Mesodermal cell (in vitro differentiated cells): Measurements from ENCODE around the gene SLC25A12.

Experiments used
- H3K27ac ChIP-seq: 2 replicates; pipeline ENCODE4 v1.7.0; 2013; ENCODE audit warnings: mild to moderate bottlenecking, low read depth, low read length, moderate library complexity; ENCODE audit not compliant: severe bottlenecking
- H3K36me3 ChIP-seq: 2 replicates; pipeline ENCODE4 v1.7.1; 2013; ENCODE audit warnings: mild to moderate bottlenecking, low read length, moderate library complexity; ENCODE audit not compliant: control insufficient read depth, insufficient read depth
- H3K4me1 ChIP-seq: one replicate; pipeline ENCODE4 v1.7.1; 2013; ENCODE audit warnings: mild to moderate bottlenecking, low read length; ENCODE audit not compliant: insufficient read depth, control insufficient read depth, poor library complexity, severe bottlenecking
- H3K4me3 ChIP-seq: 2 replicates; pipeline ENCODE4 v1.7.0; 2013; ENCODE audit warnings: low read length, control low read depth, mild to moderate bottlenecking; ENCODE audit not compliant: insufficient read depth, poor library complexity, severe bottlenecking; ENCODE audit errors: extremely low read depth
- H3K9me3 ChIP-seq: 2 replicates; pipeline ENCODE4 v1.7.1; 2013; ENCODE audit warnings: mild to moderate bottlenecking, low read length, moderate library complexity; ENCODE audit not compliant: control insufficient read depth
- WGBS, 2 experiments: methylation state at CpG; one replicate each; pipeline ENCODE4 v1.1.5; 2013; ENCODE audit warnings: missing lambda C conversion rate in 2 of 2; ENCODE audit not compliant: insufficient coverage in 2 of 2; 5-methylcytosine and 5-hydroxymethylcytosine counted together

The SLC25A12 gene

GRCh38 chr2:171858397-171858958, 35.6 kb downstream of the SLC25A12 start:
- Histone ChIP-seq H3K9me3 (no peaks in the 10 kb centered on the region), H3K36me3 (no peaks in the 10 kb centered on the region), H3K4me3 (no peak overlapping the region), H3K4me1 (no peaks in the 10 kb centered on the region), H3K27ac (no peak overlapping the region)
- 60% methylated on average over 1 of the region's 2 CpGs; no CpG with 5 or more reads in 1 of the 2 experiments for WGBS, 2 experiments

DNA sequence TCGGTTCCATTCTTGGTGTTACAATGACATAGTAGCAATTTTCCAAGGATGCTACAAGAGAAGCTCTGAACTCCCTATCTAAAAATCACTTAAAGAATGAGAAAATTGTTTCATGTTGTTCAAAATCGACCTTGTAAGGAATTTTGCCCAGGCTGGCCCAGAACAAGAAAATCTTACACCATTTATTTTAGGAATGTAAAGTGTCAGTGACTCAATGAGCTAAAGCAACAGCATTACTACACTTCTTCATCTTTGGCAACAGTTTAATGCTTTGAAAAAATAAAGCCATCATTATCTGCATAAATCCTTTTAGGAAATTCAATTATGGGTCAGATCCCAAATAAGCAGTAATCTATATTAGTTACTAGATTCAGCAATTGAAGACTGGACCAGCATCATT, 38.6 kb downstream of the SLC25A12 start:
- no peaks in the 10 kb centered on the region for H3K4me1 ChIP-seq
- no peaks in the 10 kb centered on the region for H3K36me3 ChIP-seq
- H3K4me3 ChIP-seq: no peak overlapping the region
- H3K9me3 ChIP-seq: no peaks in the 10 kb centered on the region
- no peak overlapping the region for H3K27ac ChIP-seq
- WGBS, 2 experiments: no CpG with 5 or more reads among the region's 2 CpGs

DNA sequence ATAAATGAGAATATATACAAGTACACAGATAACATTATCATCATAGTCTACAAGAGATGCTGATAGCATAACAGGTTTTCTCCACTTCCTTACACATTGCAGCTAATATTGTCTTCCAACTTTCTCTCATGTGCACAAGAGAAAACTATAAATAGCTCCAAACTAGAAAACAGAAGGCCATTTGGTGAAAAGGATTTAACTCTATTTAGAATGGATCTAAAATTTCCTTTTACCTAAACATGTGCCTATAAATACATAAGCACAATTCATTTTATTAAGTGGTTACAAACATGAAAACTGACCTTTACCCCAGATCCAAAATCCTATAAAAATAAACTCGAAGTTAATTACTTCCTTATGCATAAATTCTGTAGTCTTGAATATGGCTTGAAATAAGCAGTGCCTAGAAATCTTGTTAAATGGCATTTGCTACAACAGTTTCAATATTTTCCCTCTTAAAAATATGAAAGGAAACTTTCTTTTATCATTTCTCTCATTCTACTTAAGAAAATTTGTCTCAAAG, 41.6 kb downstream of the SLC25A12 start:
- Histone ChIP-seq H3K36me3 (no peaks in the 10 kb centered on the region), H3K9me3 (no peaks in the 10 kb centered on the region), H3K4me3 (no peak overlapping the region), H3K4me1 (no peaks in the 10 kb centered on the region), H3K27ac (no peak overlapping the region)
- no CpG with 5 or more reads among the region's 1 CpG for WGBS, 2 experiments

- WGBS, 2 experiments: 83 to 100% methylated on average over 1 of the region's 2 CpGs
- Histone ChIP-seq H3K27ac (no peak overlapping the region), H3K36me3 (no peaks in the 10 kb centered on the region), H3K9me3 (no peaks in the 10 kb centered on the region), H3K4me3 (no peak overlapping the region), H3K4me1 (no peaks in the 10 kb centered on the region)
These were observed 46.4 kb downstream of the SLC25A12 start for GRCh38 chr2:171847627-171848026.

- no peaks in the 10 kb centered on the region for H3K9me3 ChIP-seq
- H3K36me3 ChIP-seq: no peaks in the 10 kb centered on the region
- no peak overlapping the region for H3K4me3 ChIP-seq
These were observed 47.1 kb downstream of the SLC25A12 start for GRCh38 chr2:171846894-171847293.

GRCh38 chr2:171841996-171842395, 52.0 kb downstream of the SLC25A12 start:
- WGBS, 2 experiments: no CpG with 5 or more reads among the region's 2 CpGs
- H3K4me1 ChIP-seq: no peaks in the 10 kb centered on the region
- H3K4me3 ChIP-seq: no peak overlapping the region
- no peaks in the 10 kb centered on the region for H3K9me3 ChIP-seq
- H3K36me3 ChIP-seq: peaks cover under 1% of the 10 kb centered on the region
- no peak overlapping the region for H3K27ac ChIP-seq

More at GRCh38 chr2:171846894-171847293, 47.1 kb downstream of the SLC25A12 start:
- Histone ChIP-seq H3K27ac (no peak overlapping the region), H3K4me1 (no peaks in the 10 kb centered on the region)

DNA sequence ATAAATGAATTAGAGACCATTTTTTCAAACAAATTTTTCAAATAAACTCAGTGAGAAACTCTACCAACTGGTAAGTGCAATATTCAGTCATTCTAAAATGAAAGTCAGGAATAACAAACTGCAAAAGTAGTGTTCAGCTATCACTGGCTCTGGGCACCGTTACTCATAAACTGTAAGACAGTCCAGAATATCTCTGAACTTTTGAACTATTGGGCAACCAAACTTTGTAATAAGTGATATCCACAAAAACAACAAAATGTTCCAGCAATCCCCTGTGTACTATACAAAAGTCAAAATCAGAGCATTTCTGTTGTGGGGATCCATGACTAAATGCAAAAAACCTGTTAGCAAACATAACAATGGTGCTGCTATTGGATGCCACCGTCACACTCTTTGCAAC, 56.3 kb downstream of the SLC25A12 start:
- no peak overlapping the region for H3K4me3 ChIP-seq
- no peak overlapping the region for H3K27ac ChIP-seq
- no peaks in the 10 kb centered on the region for H3K4me1 ChIP-seq
- WGBS, 2 experiments: 0% methylated on average over 1 of the region's 2 CpGs
- peaks cover 8% of the 10 kb centered on the region for H3K9me3 ChIP-seq
- peaks cover 37% of the 10 kb centered on the region for H3K36me3 ChIP-seq

GRCh38 chr2:171836146-171836910, 57.7 kb downstream of the SLC25A12 start:
- Histone ChIP-seq H3K9me3 (peaks cover 19% of the 10 kb centered on the region), H3K27ac (no peak overlapping the region), H3K36me3 (peaks cover 50% of the 10 kb centered on the region), H3K4me1 (no peaks in the 10 kb centered on the region), H3K4me3 (no peak overlapping the region)
- 89 to 94% methylated on average over 3 of the region's 6 CpGs for WGBS, 2 experiments

GRCh38 chr2:171835386-171835785, 58.7 kb downstream of the SLC25A12 start:
- Histone ChIP-seq H3K27ac (no peak overlapping the region), H3K36me3 (peaks cover 59% of the 10 kb centered on the region), H3K4me1 (no peaks in the 10 kb centered on the region), H3K4me3 (no peak overlapping the region), H3K9me3 (peaks cover 28% of the 10 kb centered on the region)
- WGBS, 2 experiments: 90 to 94% methylated on average over 2 to 3 of the region's 4 CpGs

DNA sequence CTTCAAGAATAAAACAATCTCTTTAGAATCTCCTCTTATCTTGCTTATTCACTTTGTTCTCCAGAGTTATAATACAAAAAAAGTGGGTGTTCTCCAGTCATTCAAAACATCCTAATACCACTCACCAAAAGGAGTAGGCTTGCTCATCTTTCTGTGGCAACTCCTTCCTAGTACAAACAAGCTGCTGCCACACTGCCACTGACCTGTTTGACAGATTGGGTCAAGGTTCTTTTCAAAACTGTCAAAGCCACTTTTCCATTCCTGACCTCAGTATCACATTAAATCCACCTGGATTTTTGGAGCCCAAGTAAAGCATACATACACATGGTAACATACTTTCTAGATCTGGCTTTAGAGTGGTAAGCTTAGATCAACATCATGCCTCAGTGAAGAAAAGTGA, 59.8 kb downstream of the SLC25A12 start:
- no peak overlapping the region for H3K27ac ChIP-seq
- peaks cover 29% of the 10 kb centered on the region for H3K9me3 ChIP-seq
- H3K4me3 ChIP-seq: no peak overlapping the region
- H3K4me1 ChIP-seq: no peaks in the 10 kb centered on the region
- peaks cover 60% of the 10 kb centered on the region for H3K36me3 ChIP-seq

DNA sequence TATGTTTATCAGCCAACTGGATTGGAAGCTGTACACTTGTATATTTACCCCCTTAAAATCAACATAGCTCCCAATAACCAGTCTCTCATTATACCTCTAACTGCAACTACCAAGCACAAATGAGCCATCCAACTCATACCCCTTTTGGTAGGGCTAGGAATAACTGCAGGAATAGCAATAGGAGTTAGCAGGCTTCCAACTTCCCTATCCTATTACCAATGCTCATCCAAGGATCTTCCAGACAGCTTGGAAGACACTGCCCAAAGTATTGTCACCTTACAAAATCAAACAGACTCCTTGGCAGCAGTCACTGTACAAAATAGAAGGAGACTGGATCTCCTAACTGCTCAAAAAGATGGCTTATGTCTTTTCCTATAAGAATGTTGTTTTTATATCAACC, 61.6 kb downstream of the SLC25A12 start:
- Histone ChIP-seq H3K36me3 (peaks cover 60% of the 10 kb centered on the region), H3K27ac (no peak overlapping the region), H3K4me3 (no peak overlapping the region), H3K9me3 (peaks cover 29% of the 10 kb centered on the region), H3K4me1 (no peaks in the 10 kb centered on the region)
